Sigmoid colon (tissue), 3 donors: Measurements from ENCODE around the gene QKI.

Source experiments
- POLR2A ChIP-seq, 2 donors: fragments of 450-650 bp; IDR thresholded peaks; one replicate each; pipeline ENCODE4 v1.6.1; 2016; ENCODE audit warnings: antibody characterized with exemption in 2 of 2, mild to moderate bottlenecking in 2 of 2, moderate library complexity in 2 of 2
- TF ChIP-seq, protein P1 (sequence below), 4 experiments: fragments of 450-650 bp in 3 of 4; fragments of 200-600 bp in 1 of 4; IDR thresholded peaks; one replicate each; pipeline ENCODE4 v1.5.1; 2016 to 2019; ENCODE audit warnings: antibody characterized with exemption in 4 of 4, mild to moderate bottlenecking in 3 of 4, moderate library complexity in 2 of 4

- TF ChIP-seq, protein P1, sequence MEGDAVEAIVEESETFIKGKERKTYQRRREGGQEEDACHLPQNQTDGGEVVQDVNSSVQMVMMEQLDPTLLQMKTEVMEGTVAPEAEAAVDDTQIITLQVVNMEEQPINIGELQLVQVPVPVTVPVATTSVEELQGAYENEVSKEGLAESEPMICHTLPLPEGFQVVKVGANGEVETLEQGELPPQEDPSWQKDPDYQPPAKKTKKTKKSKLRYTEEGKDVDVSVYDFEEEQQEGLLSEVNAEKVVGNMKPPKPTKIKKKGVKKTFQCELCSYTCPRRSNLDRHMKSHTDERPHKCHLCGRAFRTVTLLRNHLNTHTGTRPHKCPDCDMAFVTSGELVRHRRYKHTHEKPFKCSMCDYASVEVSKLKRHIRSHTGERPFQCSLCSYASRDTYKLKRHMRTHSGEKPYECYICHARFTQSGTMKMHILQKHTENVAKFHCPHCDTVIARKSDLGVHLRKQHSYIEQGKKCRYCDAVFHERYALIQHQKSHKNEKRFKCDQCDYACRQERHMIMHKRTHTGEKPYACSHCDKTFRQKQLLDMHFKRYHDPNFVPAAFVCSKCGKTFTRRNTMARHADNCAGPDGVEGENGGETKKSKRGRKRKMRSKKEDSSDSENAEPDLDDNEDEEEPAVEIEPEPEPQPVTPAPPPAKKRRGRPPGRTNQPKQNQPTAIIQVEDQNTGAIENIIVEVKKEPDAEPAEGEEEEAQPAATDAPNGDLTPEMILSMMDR (IDR thresholded peaks at IDR 0.05) = no peak
- no peak for TF ChIP-seq POLR2A (IDR thresholded peaks at IDR 0.05)
Observed at GRCh38 chr6:163455552-163455951, 41.0 kb downstream of the QKI start.
